ENCODE data around the gene CDH18.

DNA sequence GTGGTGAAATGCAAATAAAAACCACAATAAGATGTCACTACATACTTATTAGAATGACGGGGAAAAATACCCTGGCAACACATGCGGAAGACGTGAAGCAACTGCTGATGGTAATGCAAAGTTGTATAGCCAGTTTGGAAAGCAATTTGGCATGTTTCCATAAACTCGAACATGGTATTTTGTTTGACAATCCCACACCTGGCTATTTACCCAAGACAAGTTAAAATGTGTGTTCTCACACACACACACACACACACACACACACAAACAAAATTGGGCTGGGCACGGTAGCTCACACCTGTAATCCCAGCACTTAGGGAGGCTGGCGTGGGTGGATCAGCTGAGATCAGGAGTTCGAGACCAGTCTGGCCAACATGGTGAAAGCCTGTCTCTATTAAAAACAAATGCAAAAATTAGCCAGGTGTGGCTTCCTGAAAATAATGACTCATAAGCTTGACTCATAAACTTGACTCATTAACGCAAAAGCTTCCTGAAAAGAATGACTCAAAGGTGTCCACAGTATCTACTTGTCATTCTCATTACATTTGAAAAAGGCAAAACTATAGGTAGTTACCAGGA is 456.5 kb downstream of the CDH18 start:
- TF ChIP-seq, protein P1, sequence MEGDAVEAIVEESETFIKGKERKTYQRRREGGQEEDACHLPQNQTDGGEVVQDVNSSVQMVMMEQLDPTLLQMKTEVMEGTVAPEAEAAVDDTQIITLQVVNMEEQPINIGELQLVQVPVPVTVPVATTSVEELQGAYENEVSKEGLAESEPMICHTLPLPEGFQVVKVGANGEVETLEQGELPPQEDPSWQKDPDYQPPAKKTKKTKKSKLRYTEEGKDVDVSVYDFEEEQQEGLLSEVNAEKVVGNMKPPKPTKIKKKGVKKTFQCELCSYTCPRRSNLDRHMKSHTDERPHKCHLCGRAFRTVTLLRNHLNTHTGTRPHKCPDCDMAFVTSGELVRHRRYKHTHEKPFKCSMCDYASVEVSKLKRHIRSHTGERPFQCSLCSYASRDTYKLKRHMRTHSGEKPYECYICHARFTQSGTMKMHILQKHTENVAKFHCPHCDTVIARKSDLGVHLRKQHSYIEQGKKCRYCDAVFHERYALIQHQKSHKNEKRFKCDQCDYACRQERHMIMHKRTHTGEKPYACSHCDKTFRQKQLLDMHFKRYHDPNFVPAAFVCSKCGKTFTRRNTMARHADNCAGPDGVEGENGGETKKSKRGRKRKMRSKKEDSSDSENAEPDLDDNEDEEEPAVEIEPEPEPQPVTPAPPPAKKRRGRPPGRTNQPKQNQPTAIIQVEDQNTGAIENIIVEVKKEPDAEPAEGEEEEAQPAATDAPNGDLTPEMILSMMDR (IDR thresholded peaks at IDR 0.05; ENCODE audit: insufficient read depth, low read length, poor library complexity, severe bottlenecking): no peak
- TF ChIP-seq EZH2phosphoT487 (conservative IDR thresholded peaks at IDR 0.05; ENCODE audit: low read length): no peak

Measured in SU-DHL-6 (cell line).